ENCODE results near the gene GAB2.

GAB2 gene

DNA sequence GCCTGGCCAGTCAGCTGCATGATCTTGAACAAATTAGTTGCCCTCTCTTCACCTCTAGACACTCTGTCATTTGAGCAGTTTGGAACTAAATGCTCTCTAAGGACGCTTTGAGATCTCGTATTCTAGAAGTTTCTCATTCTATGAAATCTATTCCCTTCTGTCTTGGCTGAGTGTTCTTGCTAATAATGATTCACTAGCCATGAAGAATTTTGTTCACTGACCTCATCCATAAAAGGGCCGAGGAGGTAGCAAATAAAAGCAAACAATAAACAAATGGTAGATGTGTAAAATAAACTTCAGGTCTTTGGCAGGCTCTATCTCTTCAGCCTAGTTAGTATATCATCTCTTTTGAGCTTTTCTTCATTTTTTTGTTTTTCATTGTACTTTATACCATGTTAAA, 152.3 kb downstream of the GAB2 start:
- H3K4me3 ChIP-seq (ENCODE audit: low read depth, low read length, poor library complexity, severe bottlenecking) = no peak overlapping the region
- no peaks in the 10 kb centered on the region for H3K9me3 ChIP-seq (ENCODE audit: low read length)
- TF ChIP-seq EZH2 (IDR thresholded peaks at IDR 0.05; ENCODE audit: borderline replicate concordance, low read length) = no peak
- TF ChIP-seq, protein P1, sequence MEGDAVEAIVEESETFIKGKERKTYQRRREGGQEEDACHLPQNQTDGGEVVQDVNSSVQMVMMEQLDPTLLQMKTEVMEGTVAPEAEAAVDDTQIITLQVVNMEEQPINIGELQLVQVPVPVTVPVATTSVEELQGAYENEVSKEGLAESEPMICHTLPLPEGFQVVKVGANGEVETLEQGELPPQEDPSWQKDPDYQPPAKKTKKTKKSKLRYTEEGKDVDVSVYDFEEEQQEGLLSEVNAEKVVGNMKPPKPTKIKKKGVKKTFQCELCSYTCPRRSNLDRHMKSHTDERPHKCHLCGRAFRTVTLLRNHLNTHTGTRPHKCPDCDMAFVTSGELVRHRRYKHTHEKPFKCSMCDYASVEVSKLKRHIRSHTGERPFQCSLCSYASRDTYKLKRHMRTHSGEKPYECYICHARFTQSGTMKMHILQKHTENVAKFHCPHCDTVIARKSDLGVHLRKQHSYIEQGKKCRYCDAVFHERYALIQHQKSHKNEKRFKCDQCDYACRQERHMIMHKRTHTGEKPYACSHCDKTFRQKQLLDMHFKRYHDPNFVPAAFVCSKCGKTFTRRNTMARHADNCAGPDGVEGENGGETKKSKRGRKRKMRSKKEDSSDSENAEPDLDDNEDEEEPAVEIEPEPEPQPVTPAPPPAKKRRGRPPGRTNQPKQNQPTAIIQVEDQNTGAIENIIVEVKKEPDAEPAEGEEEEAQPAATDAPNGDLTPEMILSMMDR (IDR thresholded peaks at IDR 0.05; ENCODE audit: low read length) = no peak
- no peak overlapping the region for H3K27ac ChIP-seq (ENCODE audit: low read depth, low read length, poor library complexity, severe bottlenecking)
- H3K4me1 ChIP-seq (ENCODE audit: insufficient read depth, low read length, severe bottlenecking) = no peaks in the 10 kb centered on the region
- H2AFZ ChIP-seq (ENCODE audit: low read length) = no peak overlapping the region
- no peaks in the 10 kb centered on the region for H3K9me2 ChIP-seq (ENCODE audit: low read depth, low read length)
- no peaks in the 10 kb centered on the region for H3F3A ChIP-seq (ENCODE audit: insufficient read depth, low read length)
- no peaks in the 10 kb centered on the region for H4K20me1 ChIP-seq (ENCODE audit: insufficient read depth, low read length)
- H3K36me3 ChIP-seq (ENCODE audit: insufficient read depth, low read length) = no peaks in the 10 kb centered on the region
- H3K9ac ChIP-seq (ENCODE audit: low read length) = no peak overlapping the region
- H3K27me3 ChIP-seq (ENCODE audit: insufficient read depth, low read length) = no peaks in the 10 kb centered on the region
- H3K79me2 ChIP-seq (ENCODE audit: insufficient read depth, low read length) = no peaks in the 10 kb centered on the region
- no peak overlapping the region for H3K4me2 ChIP-seq (ENCODE audit: low read length)

DNA sequence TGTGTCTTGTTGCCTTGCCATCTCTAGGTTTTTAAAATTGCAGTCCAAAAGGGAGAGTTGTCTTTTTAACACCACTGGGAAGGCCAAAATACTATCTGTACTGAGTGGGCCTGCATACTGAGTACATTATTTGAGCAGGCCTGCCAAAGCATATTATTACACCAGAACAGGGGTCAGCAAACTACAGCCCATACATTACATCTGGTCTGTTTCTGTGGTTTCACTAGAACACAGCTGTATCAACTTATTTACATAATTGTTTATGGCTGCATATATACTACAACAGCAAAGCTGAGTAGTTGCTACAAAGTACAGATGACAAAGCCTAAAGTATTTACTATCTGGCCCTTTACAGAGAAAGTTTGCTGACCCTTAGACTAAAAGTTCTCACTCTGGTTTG, 154.9 kb downstream of the GAB2 start:
- Histone ChIP-seq H3K36me3 (ENCODE audit: insufficient read depth, low read length) (no peaks in the 10 kb centered on the region), H3K9me2 (ENCODE audit: low read depth, low read length) (no peaks in the 10 kb centered on the region), H3K79me2 (ENCODE audit: insufficient read depth, low read length) (no peaks in the 10 kb centered on the region), H3K9me3 (ENCODE audit: low read length) (no peaks in the 10 kb centered on the region), H3K27me3 (ENCODE audit: insufficient read depth, low read length) (no peaks in the 10 kb centered on the region), H3K4me2 (ENCODE audit: low read length) (no peak overlapping the region), H2AFZ (ENCODE audit: low read length) (no peak overlapping the region), H3K27ac (ENCODE audit: low read depth, low read length, poor library complexity, severe bottlenecking) (no peak overlapping the region), H3F3A (ENCODE audit: insufficient read depth, low read length) (no peaks in the 10 kb centered on the region), H3K4me1 (ENCODE audit: insufficient read depth, low read length, severe bottlenecking) (no peaks in the 10 kb centered on the region), H3K4me3 (ENCODE audit: low read depth, low read length, poor library complexity, severe bottlenecking) (no peak overlapping the region), H4K20me1 (ENCODE audit: insufficient read depth, low read length) (no peaks in the 10 kb centered on the region), H3K9ac (ENCODE audit: low read length) (no peak overlapping the region)
- TF ChIP-seq EZH2 (IDR thresholded peaks at IDR 0.05; ENCODE audit: borderline replicate concordance, low read length) = no peak
- TF ChIP-seq, protein P1 (IDR thresholded peaks at IDR 0.05; ENCODE audit: low read length) = no peak

DNA sequence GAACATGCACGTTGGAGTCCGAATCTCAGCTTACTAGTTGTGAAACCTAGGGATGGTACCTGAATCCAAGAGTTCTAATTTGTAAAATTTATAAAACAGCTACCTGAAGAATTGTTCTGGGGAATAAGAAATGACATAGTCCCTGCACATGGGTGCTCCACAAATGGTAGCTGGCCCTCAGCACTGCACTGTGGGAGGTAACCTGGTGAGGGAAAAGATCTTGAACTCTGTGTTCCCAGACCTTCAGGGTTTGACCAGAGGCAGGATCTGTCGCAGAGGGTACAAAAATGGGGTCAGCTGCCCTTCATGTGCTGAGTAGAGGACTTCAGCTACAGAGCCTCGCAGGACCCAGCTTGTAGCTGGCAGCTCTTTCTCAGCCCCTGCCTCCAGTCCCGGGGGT, 155.4 kb downstream of the GAB2 start:
- H2AFZ ChIP-seq (ENCODE audit: low read length) = no peak overlapping the region
- no peaks in the 10 kb centered on the region for H4K20me1 ChIP-seq (ENCODE audit: insufficient read depth, low read length)
- H3F3A ChIP-seq (ENCODE audit: insufficient read depth, low read length) = no peaks in the 10 kb centered on the region
- H3K9me2 ChIP-seq (ENCODE audit: low read depth, low read length) = no peaks in the 10 kb centered on the region
- no peaks in the 10 kb centered on the region for H3K4me1 ChIP-seq (ENCODE audit: insufficient read depth, low read length, severe bottlenecking)
- H3K79me2 ChIP-seq (ENCODE audit: insufficient read depth, low read length) = no peaks in the 10 kb centered on the region
- H3K4me2 ChIP-seq (ENCODE audit: low read length) = no peak overlapping the region
- H3K36me3 ChIP-seq (ENCODE audit: insufficient read depth, low read length) = no peaks in the 10 kb centered on the region
- no peaks in the 10 kb centered on the region for H3K9me3 ChIP-seq (ENCODE audit: low read length)
- TF ChIP-seq EZH2 (IDR thresholded peaks at IDR 0.05; ENCODE audit: borderline replicate concordance, low read length) = no peak
- TF ChIP-seq, protein P1 (IDR thresholded peaks at IDR 0.05; ENCODE audit: low read length) = no peak
- H3K27me3 ChIP-seq (ENCODE audit: insufficient read depth, low read length) = no peaks in the 10 kb centered on the region
- no peak overlapping the region for H3K4me3 ChIP-seq (ENCODE audit: low read depth, low read length, poor library complexity, severe bottlenecking)
- H3K27ac ChIP-seq (ENCODE audit: low read depth, low read length, poor library complexity, severe bottlenecking) = no peak overlapping the region
- no peak overlapping the region for H3K9ac ChIP-seq (ENCODE audit: low read length)
